Fibroblast of skin of left quadriceps (primary cell): ENCODE data around the gene WSCD1.
A peak's percentile ranks its signal among the peaks of the same experiment; 100 is the strongest.

Source experiments
- DNase-seq, 2 experiments: peaks; one replicate each; pipeline ENCODE4 v3.0.0-alpha.2; 2013; ENCODE audit warnings: low read depth in 2 of 2

The WSCD1 gene

GRCh38 chr17:6069539-6070429 is at the start of gene WSCD1:
WSCD1 (plus strand) TSS chr17:6070379; CDS start chr17:6080659, 10,280 bp downstream.
- DNase-seq: no peak

GRCh38 chr17:6021011-6021400 is 49.2 kb upstream of the WSCD1 start:
- no peak for DNase-seq

- DNase-seq: no peak
Observed at GRCh38 chr17:6021627-6022026, 48.6 kb upstream of the WSCD1 start.

GRCh38 chr17:6023036-6023831 is 46.9 kb upstream of the WSCD1 start:
- DNase-seq: no peak

- DNase-seq: no peak
Observed at GRCh38 chr17:6024576-6024975, 45.6 kb upstream of the WSCD1 start.

GRCh38 chr17:6027342-6028024 is 42.7 kb upstream of the WSCD1 start:
- no peak for DNase-seq

- DNase-seq: no peak
Observed at GRCh38 chr17:6028294-6028693, 41.9 kb upstream of the WSCD1 start.

- DNase-seq: no peak
Observed at GRCh38 chr17:6035801-6036394, 34.3 kb upstream of the WSCD1 start.

GRCh38 chr17:6040504-6040903 is 29.7 kb upstream of the WSCD1 start:
- no peak for DNase-seq

- no peak for DNase-seq
Observed at GRCh38 chr17:6041246-6041645, 28.9 kb upstream of the WSCD1 start.

- no peak for DNase-seq
Observed at GRCh38 chr17:6043405-6043804, 26.8 kb upstream of the WSCD1 start.

GRCh38 chr17:6044261-6044660 is 25.9 kb upstream of the WSCD1 start:
- DNase-seq: no peak

- no peak for DNase-seq
Observed at GRCh38 chr17:6045621-6046357, 24.4 kb upstream of the WSCD1 start.

GRCh38 chr17:6046431-6046830 is 23.7 kb upstream of the WSCD1 start:
- no peak for DNase-seq

GRCh38 chr17:6046931-6047330 is 23.2 kb upstream of the WSCD1 start:
- no peak for DNase-seq

GRCh38 chr17:6047966-6048365 is 22.2 kb upstream of the WSCD1 start:
- peak; percentile 6 to 7 for DNase-seq

GRCh38 chr17:6048486-6048885 is 21.7 kb upstream of the WSCD1 start:
- DNase-seq: no peak

GRCh38 chr17:6052926-6053325 is 17.3 kb upstream of the WSCD1 start:
- no peak for DNase-seq

- DNase-seq: no peak
Observed at GRCh38 chr17:6054372-6054771, 15.8 kb upstream of the WSCD1 start.

GRCh38 chr17:6056104-6056503 is 14.1 kb upstream of the WSCD1 start:
- DNase-seq: no peak

- DNase-seq: no peak
Observed at GRCh38 chr17:6057562-6057961, 12.6 kb upstream of the WSCD1 start.
